Keratinocyte (primary cell): ENCODE data around the gene KCNIP3. TPM values are rescaled to one million over a fixed set of nuclear protein-coding genes. Genes with fewer than 3 reads are reported as not detected.

Source experiments
- DNase-seq: peaks from one replicate; pipeline ENCODE4 v3.0.0-alpha.2; 2011; ENCODE audit warnings: low read depth, missing footprints, low spot score
- FAIRE-seq: peaks from 2 replicates; lab custom pipeline; 2011; peaks lifted over from hg19 to GRCh38; lab: Jason Lieb, UNC
- H2AFZ ChIP-seq: 2 replicates; pipeline ENCODE4 v1.6.0; 2012; ENCODE audit warnings: low read length, control low read depth, inconsistent platforms; ENCODE audit not compliant: control insufficient read depth
- H3K27ac ChIP-seq: 2 replicates; pipeline ENCODE4 v1.5.1; 2011; ENCODE audit warnings: low read length; ENCODE audit not compliant: control insufficient read depth, insufficient read depth
- H3K27me3 ChIP-seq: 3 replicates; pipeline ENCODE4 v1.6.0; 2011; ENCODE audit warnings: low read length; ENCODE audit not compliant: control insufficient read depth, insufficient read depth; ENCODE audit errors: extremely low read depth
- H3K36me3 ChIP-seq, 2 experiments: 2 replicates in 1 of 2; 3 replicates in 1 of 2; pipeline ENCODE4 v1.5.1; 2011; ENCODE audit warnings: low read length in 2 of 2, mild to moderate bottlenecking in 1 of 2; ENCODE audit not compliant: control insufficient read depth in 2 of 2, insufficient read depth in 2 of 2; ENCODE audit errors: extremely low read depth in 1 of 2
- H3K4me1 ChIP-seq: 3 replicates; pipeline ENCODE4 v1.5.1; 2011; ENCODE audit warnings: low read length; ENCODE audit not compliant: control insufficient read depth, insufficient read depth; ENCODE audit errors: extremely low read depth
- H3K4me2 ChIP-seq: 3 replicates; pipeline ENCODE4 v1.6.0; 2011; ENCODE audit warnings: low read depth, low read length; ENCODE audit not compliant: control insufficient read depth, insufficient read depth; ENCODE audit errors: extremely low read depth
- H3K4me3 ChIP-seq, 3 experiments: fragments of 200-600 bp in 1 of 3; sonication (generic) in 1 of 3; 2 replicates in 2 of 3; 3 replicates in 1 of 3; pipeline ENCODE4 v1.5.1; 2011 to 2016; ENCODE audit warnings: low read length in 3 of 3, mild to moderate bottlenecking in 3 of 3, control low read depth in 2 of 3, inconsistent platforms in 1 of 3, low read depth in 1 of 3, mixed read lengths in 1 of 3, mixed run types in 1 of 3, moderate library complexity in 1 of 3; ENCODE audit not compliant: control insufficient read depth in 2 of 3, insufficient read depth in 2 of 3; ENCODE audit errors: extremely low read depth in 1 of 3
- H3K79me2 ChIP-seq: 2 replicates; pipeline ENCODE4 v1.6.0; 2012; ENCODE audit warnings: low read length; ENCODE audit not compliant: control insufficient read depth, insufficient read depth
- H3K9ac ChIP-seq: 3 replicates; pipeline ENCODE4 v1.6.0; 2011; ENCODE audit warnings: low read length; ENCODE audit not compliant: control insufficient read depth, insufficient read depth; ENCODE audit errors: extremely low read depth
- H3K9me1 ChIP-seq: 3 replicates; pipeline ENCODE4 v1.6.0; 2011; ENCODE audit warnings: low read length; ENCODE audit not compliant: control insufficient read depth, insufficient read depth; ENCODE audit errors: extremely low read depth
- H3K9me3 ChIP-seq: 2 replicates; pipeline ENCODE4 v1.5.1; 2012; ENCODE audit warnings: low read depth, low read length; ENCODE audit not compliant: control insufficient read depth
- H4K20me1 ChIP-seq: 3 replicates; pipeline ENCODE4 v1.6.0; 2011; ENCODE audit warnings: low read length; ENCODE audit not compliant: control insufficient read depth, insufficient read depth; ENCODE audit errors: extremely low read depth
- CTCF ChIP-seq, 3 experiments: IDR thresholded peaks in 1 of 3; conservative IDR thresholded peaks in 1 of 3; optimal IDR thresholded peaks in 1 of 3; 2 replicates in 2 of 3; 3 replicates in 1 of 3; pipeline versions ENCODE3 to v1.5.1; 2011; ENCODE audit warnings: low read length in 3 of 3, mild to moderate bottlenecking in 3 of 3, moderate library complexity in 2 of 3, control low read depth in 1 of 3, inconsistent platforms in 1 of 3; ENCODE audit not compliant: insufficient read depth in 2 of 3; ENCODE audit errors: extremely low read depth in 1 of 3
- EZH2 ChIP-seq: IDR thresholded peaks from one replicate; pipeline ENCODE4 v1.6.1; 2012; ENCODE audit warnings: inconsistent platforms, mild to moderate bottlenecking, low read length, moderate library complexity
- dilution Hi-C: fragments of 300-500 bp; cut with MboI; formaldehyde crosslinking; loops from one replicate; pipeline ENCODE4 v1.7.0; 2020; ENCODE audit warnings: low sequenced_read_pairs; ENCODE audit not compliant: extremely low pct_ligation_motif_present
- polyA plus RNA-seq, 5 experiments: library from polyadenylated mRNA; depleted of rRNA in 3 of 5; stranded (reverse) in 3 of 5; stranded (forward) in 1 of 5; unstranded in 1 of 5; fragments of >200 nt; gene quantifications; 1 replicate in 1 of 5; 2 replicates in 3 of 5; 3 replicates in 1 of 5; pipeline versions ENCODE4 v1.2.1 to v1.2.3, GENCODE V29; 2011 to 2012; ENCODE audit warnings: missing spikeins in 2 of 5, low read depth in 1 of 5, low replicate concordance in 1 of 5

KCNIP3 gene
- polyA plus RNA-seq, 1 donor (not counting 4 experiments of a cell fraction or from before 2014, with no cell fraction given): 0.66 TPM

GRCh38 chr2:95275151-95275515 is 22.0 kb upstream of the KCNIP3 start:
- H3K9ac ChIP-seq: peak overlapping the region; percentile 69
- peak overlapping the region; percentile 49 to 64 (median 60) for H3K4me3 ChIP-seq
- H3K4me2 ChIP-seq: peak overlapping the region; percentile 85
- H3K79me2 ChIP-seq: peaks cover 16% of the 10 kb centered on the region
- no peak for TF ChIP-seq EZH2
- TF ChIP-seq CTCF (optimal IDR thresholded peaks at IDR 0.05 in 1 of 3, IDR thresholded peaks at IDR 0.05 in 1 of 3, conservative IDR thresholded peaks at IDR 0.05 in 1 of 3; ENCODE audit: extremely low read depth in 1 of 3, insufficient read depth in 2 of 3, low read length in 3 of 3): no peak
- dilution Hi-C loops: no loop called here
- FAIRE-seq (no peak), DNase-seq (no peak)
- H3K27ac ChIP-seq: peak overlapping the region; percentile 70
- peaks cover 50% of the 10 kb centered on the region for H3K4me1 ChIP-seq
- peak overlapping the region; percentile 7 for H2AFZ ChIP-seq
- H4K20me1 ChIP-seq: no peaks in the 10 kb centered on the region
- H3K36me3 ChIP-seq: peaks cover 3 to 9% of the 10 kb centered on the region in 2 experiments
- H3K9me3 ChIP-seq: no peaks in the 10 kb centered on the region
- no peaks in the 10 kb centered on the region for H3K27me3 ChIP-seq
- no peaks in the 10 kb centered on the region for H3K9me1 ChIP-seq

- dilution Hi-C loops: no loop called here
- H3K4me1 ChIP-seq: peaks cover 50% of the 10 kb centered on the region
- no peaks in the 10 kb centered on the region for H3K9me1 ChIP-seq
- H4K20me1 ChIP-seq: no peaks in the 10 kb centered on the region
- peak overlapping the region; percentile 70 for H3K27ac ChIP-seq
- peak overlapping the region; percentile 85 for H3K4me2 ChIP-seq
- DNase-seq: no peak
- peak overlapping the region; percentile 69 for H3K9ac ChIP-seq
- peak overlapping the region; percentile 49 to 64 (median 60) for H3K4me3 ChIP-seq
- peak overlapping the region; percentile 60 for H2AFZ ChIP-seq
- H3K27me3 ChIP-seq: no peaks in the 10 kb centered on the region
- peaks cover 6 to 14% of the 10 kb centered on the region in 2 experiments for H3K36me3 ChIP-seq
- H3K9me3 ChIP-seq: no peaks in the 10 kb centered on the region
- FAIRE-seq: peak; percentile 71
- TF ChIP-seq EZH2: no peak
- no peak for TF ChIP-seq CTCF (optimal IDR thresholded peaks at IDR 0.05 in 1 of 3, IDR thresholded peaks at IDR 0.05 in 1 of 3, conservative IDR thresholded peaks at IDR 0.05 in 1 of 3; ENCODE audit: extremely low read depth in 1 of 3, insufficient read depth in 2 of 3, low read length in 3 of 3)
- H3K79me2 ChIP-seq: peaks cover 16% of the 10 kb centered on the region
Measured at GRCh38 chr2:95275601-95276243, 21.4 kb upstream of the KCNIP3 start.
